GM19455 (cell line): Measurements from ENCODE around the gene MUCL3.
"Not testable (repeated sequence)": the region's sequence is repeated elsewhere in the genome, so short reads cannot be mapped to it uniquely, and the experiment has no call there.

ENCODE experiments used
- ATAC-seq: cut with Tn5 transposase; IDR thresholded peaks from one replicate; pipeline ENCODE4 v1.9.1; 2021; ENCODE audit not compliant: unreplicated experiment

MUCL3 gene

DNA sequence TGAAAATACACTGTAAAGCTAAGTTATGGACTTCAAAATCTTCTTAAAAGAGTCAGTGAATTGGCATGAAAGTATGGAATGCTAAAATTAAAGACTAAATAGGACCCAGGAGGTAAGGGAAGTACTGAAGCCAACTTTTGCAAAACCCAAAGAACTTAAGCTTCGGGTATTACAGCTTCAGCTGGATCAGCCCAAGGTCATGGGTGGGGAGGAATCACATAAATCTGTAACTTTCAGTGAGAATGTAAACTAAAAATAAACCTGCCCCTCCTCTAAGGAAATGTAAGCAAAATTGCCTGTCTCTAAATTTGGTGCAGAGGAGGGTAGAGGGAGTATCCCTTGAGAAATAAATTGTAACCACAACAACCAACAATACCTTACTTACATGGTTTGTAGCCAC, 38.4 kb downstream of the MUCL3 start:
- no peak for ATAC-seq

DNA sequence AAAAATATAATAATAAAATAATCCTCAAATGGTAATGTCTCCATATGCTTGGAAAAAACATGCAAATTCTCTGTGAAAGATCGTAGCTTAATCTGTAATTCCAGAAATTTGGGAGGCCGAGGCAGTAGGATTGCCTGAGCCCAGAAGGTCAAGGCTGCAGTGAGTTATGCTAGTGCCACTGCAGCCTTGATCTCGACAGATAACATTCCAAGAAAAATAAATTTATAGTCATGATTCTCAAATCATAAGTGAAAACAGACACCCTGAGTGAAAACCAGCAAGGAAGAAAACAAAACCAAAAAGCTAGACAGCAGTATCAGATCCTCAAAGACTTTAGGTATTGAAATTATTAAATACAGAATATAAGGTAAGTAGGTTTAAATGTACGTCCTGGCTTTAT, 38.9 kb downstream of the MUCL3 start:
- no peak for ATAC-seq

DNA sequence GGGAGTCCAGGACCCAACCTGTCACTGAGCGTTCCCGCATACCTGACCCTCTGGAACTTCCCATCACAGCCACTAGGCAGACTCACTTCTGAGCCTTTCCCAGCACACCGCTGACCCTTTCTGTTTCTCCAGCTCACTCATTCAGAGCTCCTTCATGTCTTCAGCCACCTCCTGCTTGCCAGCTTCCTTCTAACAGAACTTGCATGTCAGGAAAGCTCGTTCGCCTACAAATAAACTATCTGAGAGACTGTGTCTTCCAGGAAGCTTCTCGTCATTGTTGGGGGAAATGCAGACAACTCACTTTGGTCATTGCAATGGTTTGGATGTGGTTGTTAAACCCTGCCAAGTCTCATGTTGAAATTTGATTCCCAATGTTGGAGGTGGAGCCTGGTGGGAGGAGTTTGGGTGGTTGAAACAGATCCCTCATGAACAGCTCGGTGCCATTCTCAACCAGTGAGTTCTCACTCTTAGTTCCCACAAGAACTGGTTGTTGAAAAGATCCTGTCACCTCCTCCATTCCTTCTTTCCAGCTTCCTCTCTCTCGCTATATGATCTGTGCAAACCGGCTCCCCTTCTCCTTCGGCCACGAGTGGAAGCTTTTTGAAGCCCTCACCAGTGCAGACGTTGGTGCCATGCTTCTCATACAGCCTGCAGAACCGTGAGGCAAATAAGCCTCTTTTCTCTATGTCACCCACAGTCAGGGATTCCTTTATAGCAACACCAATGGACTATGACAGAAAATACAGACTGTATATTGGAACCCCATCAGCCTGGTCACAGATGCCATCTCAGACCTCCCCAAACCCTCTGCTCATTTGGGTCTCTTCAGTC, 41.4 kb downstream of the MUCL3 start:
- no peak for ATAC-seq

DNA sequence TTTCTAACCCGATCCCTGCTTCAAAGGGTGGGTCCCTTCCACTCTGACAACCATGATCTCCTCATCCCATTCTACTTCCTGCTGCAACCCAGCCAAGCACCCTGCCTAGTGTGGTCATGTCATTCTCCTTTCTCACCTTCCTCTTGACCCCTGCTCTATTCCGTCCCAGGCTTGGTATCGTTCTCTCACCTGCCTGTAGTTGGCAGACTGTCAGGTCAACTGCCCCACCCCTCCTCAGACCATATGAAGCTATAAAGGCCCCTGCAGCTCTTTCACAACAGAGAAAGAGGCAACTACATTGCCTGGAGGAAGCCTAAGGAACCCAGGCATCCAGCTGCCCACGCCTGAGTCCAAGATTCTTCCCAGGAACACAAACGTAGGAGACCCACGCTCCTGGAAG, 42.7 kb downstream of the MUCL3 start, which contains the start of gene MUC21:
Gene MUC21 (plus strand): TSS at position 280 of the 400 bp plus-strand sequence. CDS start 241 bp downstream, outside the sequence.
- no peak for ATAC-seq

- ATAC-seq = no peak
These were observed 44.7 kb downstream of the MUCL3 start for GRCh38 chr6:30985490-30985889.

- no peak for ATAC-seq
These were observed 46.5 kb downstream of the MUCL3 start for GRCh38 chr6:30987304-30987703.

GRCh38 chr6:30988209-30988825, 47.5 kb downstream of the MUCL3 start:
- ATAC-seq = no peak

GRCh38 chr6:30990422-30991086, 49.8 kb downstream of the MUCL3 start:
- ATAC-seq = no peak

- no peak for ATAC-seq
These were observed 51.1 kb downstream of the MUCL3 start for GRCh38 chr6:30991891-30992290.

- no peak for ATAC-seq
These were observed 56.5 kb downstream of the MUCL3 start for GRCh38 chr6:30997301-30997700.

DNA sequence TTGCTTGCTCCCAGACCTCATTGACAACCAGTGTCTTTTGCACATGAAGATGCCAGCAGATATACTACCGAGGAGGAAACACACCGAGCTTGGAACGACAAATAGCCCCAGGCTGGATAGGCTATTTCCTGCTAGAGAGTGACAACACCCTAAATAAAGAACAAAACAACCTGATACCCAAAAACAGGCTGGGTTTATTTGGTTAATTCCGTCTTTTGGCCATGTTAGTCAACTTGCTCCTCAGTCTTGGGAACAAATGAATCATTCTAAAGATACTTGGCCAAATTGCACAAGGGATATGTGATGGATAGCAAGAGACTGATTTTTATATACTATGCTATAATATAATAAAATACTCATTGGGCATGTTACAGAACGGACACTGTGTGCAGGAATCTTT, 58.0 kb downstream of the MUCL3 start:
- no peak for ATAC-seq

GRCh38 chr6:31000067-31000860, 59.5 kb downstream of the MUCL3 start:
- ATAC-seq = not testable (repeated sequence)

- ATAC-seq = no peak
These were observed 60.6 kb downstream of the MUCL3 start for GRCh38 chr6:31001281-31001888.

- no peak for ATAC-seq
These were observed 61.7 kb downstream of the MUCL3 start for GRCh38 chr6:31002471-31002870.
